ENCODE results near the gene MSI2. TPM values are rescaled to one million over a fixed set of nuclear protein-coding genes. Genes with fewer than 3 reads are reported as not detected.

MSI2 gene
- total and polyA plus RNA-seq, 2 donors (not counting 3 experiments of a cell fraction or from before 2014, with no cell fraction given) = 20.9 to 59.3 TPM

GRCh38 chr17:57270801-57271245 is 14.5 kb downstream of the MSI2 start:
- H3K4me1 ChIP-seq (ENCODE audit: control insufficient read depth, extremely low read depth, insufficient read depth, low read length) = no peaks in the 10 kb centered on the region
- no peaks in the 10 kb centered on the region for H3K9me3 ChIP-seq (replicated peaks; ENCODE audit: control insufficient read depth, insufficient read depth, low read length)
- H3K4me3 ChIP-seq (replicated peaks in 1 of 3; ENCODE audit: insufficient read depth in 1 of 3, low read depth in 1 of 3, low read length in 3 of 3) = no peak overlapping the region
- H3K27me3 ChIP-seq (ENCODE audit: control insufficient read depth in 2 of 2, insufficient read depth in 2 of 2, low read length in 2 of 2) = no peaks in the 10 kb centered on the region
- DNase-seq (ENCODE audit: low read depth, low spot score) = no peak
- intact Hi-C loops (cut with micrococcal nuclease) (no loop called here), dilution Hi-C loops (cut with MboI; ENCODE audit: extremely low pct_ligation_motif_present, low sequenced_read_pairs) (no loop called here)
- no TSS peak for BruUV-seq (replicated peaks)
- no peak overlapping the region for H3K9ac ChIP-seq (replicated peaks; ENCODE audit: extremely low read depth, insufficient read depth, low read length)
- H3K36me3 ChIP-seq (ENCODE audit: control insufficient read depth in 2 of 2, extremely low read depth in 1 of 2, insufficient read depth in 2 of 2, low read length in 2 of 2) = peaks cover 0 to 13% of the 10 kb centered on the region in 2 experiments
- H3K4me2 ChIP-seq (ENCODE audit: insufficient read depth, low read length) = no peak overlapping the region
- ChIA-PET POLR2A (no interaction called here), CTCF (interaction anchor here (0.6 to 1.7 kb wide), 4 partner anchors 13 to 235 kb away, joined by 3 to 4 read pairs (median 3); no protein-coding TSS in a partner anchor)
- no peaks in the 10 kb centered on the region for H3K79me2 ChIP-seq (ENCODE audit: control insufficient read depth, insufficient read depth, low read length)
- H3K27ac ChIP-seq (ENCODE audit: insufficient read depth, low read depth, low read length) = no peak overlapping the region
- no peaks in the 10 kb centered on the region for H3K9me1 ChIP-seq (replicated peaks; ENCODE audit: control insufficient read depth, extremely low read depth, insufficient read depth, low read length)
- H2AFZ ChIP-seq (ENCODE audit: low read depth, low read length) = no peak overlapping the region
- FAIRE-seq = no peak
- TF ChIP-seq FOS (IDR thresholded peaks at IDR 0.05; ENCODE audit: borderline replicate concordance, insufficient read depth, low read length) = no peak
- no peak for TF ChIP-seq MAX (IDR thresholded peaks at IDR 0.05; ENCODE audit: insufficient read depth, insufficient read length)
- TF ChIP-seq MYC (IDR thresholded peaks at IDR 0.05; ENCODE audit: low read depth, low read length) = no peak
- no peak for TF ChIP-seq POLR2A (IDR thresholded peaks at IDR 0.05; ENCODE audit: low read depth, low read length)
- TF ChIP-seq JUN (IDR thresholded peaks at IDR 0.05; ENCODE audit: borderline replicate concordance, insufficient read depth, insufficient read length, low read depth) = no peak
- TF ChIP-seq EZH2 (IDR thresholded peaks at IDR 0.05; ENCODE audit: borderline replicate concordance, low read depth, low read length, severe bottlenecking) = no peak
- TF ChIP-seq GATA2 (IDR thresholded peaks at IDR 0.05; ENCODE audit: insufficient read depth, insufficient read length, low read depth, low read length) = no peak
- TF ChIP-seq POLR2AphosphoS5 (IDR thresholded peaks at IDR 0.05; ENCODE audit: insufficient read depth, low read depth, low read length) = no peak
- TF ChIP-seq, protein P1, sequence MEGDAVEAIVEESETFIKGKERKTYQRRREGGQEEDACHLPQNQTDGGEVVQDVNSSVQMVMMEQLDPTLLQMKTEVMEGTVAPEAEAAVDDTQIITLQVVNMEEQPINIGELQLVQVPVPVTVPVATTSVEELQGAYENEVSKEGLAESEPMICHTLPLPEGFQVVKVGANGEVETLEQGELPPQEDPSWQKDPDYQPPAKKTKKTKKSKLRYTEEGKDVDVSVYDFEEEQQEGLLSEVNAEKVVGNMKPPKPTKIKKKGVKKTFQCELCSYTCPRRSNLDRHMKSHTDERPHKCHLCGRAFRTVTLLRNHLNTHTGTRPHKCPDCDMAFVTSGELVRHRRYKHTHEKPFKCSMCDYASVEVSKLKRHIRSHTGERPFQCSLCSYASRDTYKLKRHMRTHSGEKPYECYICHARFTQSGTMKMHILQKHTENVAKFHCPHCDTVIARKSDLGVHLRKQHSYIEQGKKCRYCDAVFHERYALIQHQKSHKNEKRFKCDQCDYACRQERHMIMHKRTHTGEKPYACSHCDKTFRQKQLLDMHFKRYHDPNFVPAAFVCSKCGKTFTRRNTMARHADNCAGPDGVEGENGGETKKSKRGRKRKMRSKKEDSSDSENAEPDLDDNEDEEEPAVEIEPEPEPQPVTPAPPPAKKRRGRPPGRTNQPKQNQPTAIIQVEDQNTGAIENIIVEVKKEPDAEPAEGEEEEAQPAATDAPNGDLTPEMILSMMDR (IDR thresholded peaks at IDR 0.05; ENCODE audit: extremely low read depth in 1 of 2, insufficient read depth in 1 of 2, low read depth in 1 of 2, low read length in 2 of 2) = no peak
- no peaks in the 10 kb centered on the region for H4K20me1 ChIP-seq (replicated peaks; ENCODE audit: control insufficient read depth, extremely low read depth, insufficient read depth, low read length)

Data from endothelial cell of umbilical vein (primary cell).